H1 (cell line): ENCODE results near the gene TMED4. TPM values are rescaled to one million over a fixed set of nuclear protein-coding genes. Genes with fewer than 3 reads are reported as not detected.

Source experiments
- CTCF ChIA-PET: fragments of 300-600 bp; sonication (Branson Sonifier 250); formaldehyde crosslinking; loops from one replicate; lab custom pipeline; 2021; ENCODE audit not compliant: partially characterized antibody; lab: Charles Lee
- POLR2A ChIA-PET: fragments of 300-600 bp; sonication (Branson Sonifier 250); formaldehyde crosslinking; loops from one replicate; lab custom pipeline; 2021; ENCODE audit warnings: inconsistent platforms; ENCODE audit not compliant: partially characterized antibody; lab: Charles Lee
- DNase-seq, 2 experiments: peaks; one replicate each; pipeline versions ENCODE4 v3.0.0 to v3.0.0-alpha.2; 2010 to 2022; ENCODE audit warnings: low spot score in 2 of 2, low read depth in 1 of 2, mixed read lengths in 1 of 2
- FAIRE-seq: peaks from 2 replicates; lab custom pipeline; 2011; peaks lifted over from hg19 to GRCh38; lab: Jason Lieb, UNC
- H2AFZ ChIP-seq: 2 replicates; pipeline ENCODE4 v1.8.1; 2012; ENCODE audit warnings: low read length, inconsistent platforms
- H2AK5ac ChIP-seq: 2 replicates; pipeline ENCODE4 v1.6.1; 2013; ENCODE audit warnings: low read depth, low read length
- H2BK120ac ChIP-seq: replicated peaks from 2 replicates; pipeline ENCODE3; 2013; ENCODE audit warnings: low read depth, low read length, inconsistent platforms
- H2BK12ac ChIP-seq: 2 replicates; pipeline ENCODE4 v1.6.1; 2013; ENCODE audit warnings: low read depth, low read length
- H2BK15ac ChIP-seq: 2 replicates; pipeline ENCODE4 v1.6.1; 2013; ENCODE audit warnings: low read length
- H2BK20ac ChIP-seq: 2 replicates; pipeline ENCODE4 v1.6.1; 2013; ENCODE audit warnings: low read length
- H2BK5ac ChIP-seq: 2 replicates; pipeline ENCODE4 v1.6.1; 2013; ENCODE audit warnings: low read depth, low read length
- H3K14ac ChIP-seq: 2 replicates; pipeline ENCODE4 v1.6.1; 2013; ENCODE audit warnings: inconsistent platforms; ENCODE audit not compliant: insufficient read length
- H3K18ac ChIP-seq: 2 replicates; pipeline ENCODE4 v1.6.1; 2013; ENCODE audit warnings: low read length; ENCODE audit errors: extremely low read depth
- H3K23ac ChIP-seq: 2 replicates; pipeline ENCODE4 v1.6.1; 2013; ENCODE audit warnings: inconsistent platforms; ENCODE audit not compliant: insufficient read length
- H3K23me2 ChIP-seq: 2 replicates; pipeline ENCODE4 v1.6.1; 2013; ENCODE audit warnings: low read depth, low read length
- H3K27ac ChIP-seq: 2 replicates; pipeline ENCODE4 v1.6.1; 2011; ENCODE audit warnings: low read depth, low read length, inconsistent platforms
- H3K27me3 ChIP-seq, 4 experiments: replicated peaks in 1 of 4; 1 replicate in 1 of 4; 2 replicates in 3 of 4; pipeline versions ENCODE4 v1.6.1 to v1.8.1; 2011 to 2013; ENCODE audit warnings: low read length in 3 of 4, mild to moderate bottlenecking in 3 of 4, inconsistent platforms in 2 of 4, mixed read lengths in 2 of 4, moderate library complexity in 1 of 4; ENCODE audit not compliant: control insufficient read depth in 3 of 4, insufficient read depth in 3 of 4; ENCODE audit errors: extremely low read depth in 1 of 4
- H3K36me3 ChIP-seq, 4 experiments: 2 replicates each; pipeline versions ENCODE4 v1.6.1 to v1.8.1; 2011 to 2013; ENCODE audit warnings: mild to moderate bottlenecking in 4 of 4, low read length in 3 of 4, moderate library complexity in 2 of 4, control low read depth in 1 of 4, inconsistent platforms in 1 of 4; ENCODE audit not compliant: insufficient read depth in 4 of 4, control insufficient read depth in 2 of 4
- H3K4ac ChIP-seq: replicated peaks from 2 replicates; pipeline ENCODE3; 2013; ENCODE audit warnings: low read length, low read depth, mixed read lengths, inconsistent platforms; ENCODE audit not compliant: insufficient read length
- H3K4me1 ChIP-seq, 4 experiments: replicated peaks in 1 of 4; 1 replicate in 1 of 4; 2 replicates in 3 of 4; pipeline versions ENCODE4 v1.6.1 to v1.8.1; 2011 to 2013; ENCODE audit warnings: low read length in 3 of 4, inconsistent platforms in 2 of 4, mixed read lengths in 1 of 4; ENCODE audit not compliant: insufficient read depth in 4 of 4, control insufficient read depth in 3 of 4
- H3K4me2 ChIP-seq, 2 experiments: 2 replicates each; pipeline versions ENCODE4 v1.6.1 to v1.8.1; 2011 to 2013; ENCODE audit warnings: low read depth in 2 of 2, low read length in 2 of 2, control low read depth in 1 of 2, inconsistent platforms in 1 of 2, mild to moderate bottlenecking in 1 of 2; ENCODE audit not compliant: insufficient read depth in 1 of 2
- H3K4me3 ChIP-seq, 4 experiments: fragments of 200-600, 300-600 bp in 1 of 4; sonication (generic), shearing (Covaris generic), sonication (Bioruptor Twin) in 1 of 4; 2 replicates each; pipeline versions ENCODE4 v1.5.1 to v1.8.1; 2011 to 2016; ENCODE audit warnings: low read length in 4 of 4, low read depth in 3 of 4, control low read depth in 2 of 4, inconsistent platforms in 2 of 4, mild to moderate bottlenecking in 2 of 4, mixed read lengths in 1 of 4, moderate library complexity in 1 of 4; ENCODE audit not compliant: insufficient read depth in 2 of 4; ENCODE audit errors: extremely low read depth in 1 of 4
- H3K56ac ChIP-seq: replicated peaks from 2 replicates; pipeline ENCODE3; 2013; ENCODE audit warnings: low read depth, mild to moderate bottlenecking, mixed read lengths, low read length, inconsistent platforms; ENCODE audit not compliant: insufficient read length
- H3K79me1 ChIP-seq: 2 replicates; pipeline ENCODE4 v1.6.1; 2013; ENCODE audit warnings: low read depth, low read length, control low read depth
- H3K79me2 ChIP-seq, 2 experiments: 2 replicates each; pipeline versions ENCODE4 v1.6.1 to v1.8.1; 2012 to 2013; ENCODE audit warnings: low read length in 2 of 2, mild to moderate bottlenecking in 2 of 2, inconsistent platforms in 1 of 2; ENCODE audit not compliant: insufficient read depth in 2 of 2, control insufficient read depth in 1 of 2
- H3K9ac ChIP-seq, 4 experiments: replicated peaks in 1 of 4; 1 replicate in 1 of 4; 2 replicates in 3 of 4; pipeline versions ENCODE4 v1.6.1 to v1.8.1; 2011 to 2013; ENCODE audit warnings: low read depth in 3 of 4, low read length in 3 of 4, control low read depth in 2 of 4, mild to moderate bottlenecking in 2 of 4, moderate library complexity in 2 of 4, inconsistent platforms in 1 of 4; ENCODE audit errors: extremely low read depth in 1 of 4
- H3K9me3 ChIP-seq, 2 experiments: 2 replicates each; pipeline versions ENCODE4 v1.6.1 to v1.8.1; 2012 to 2013; ENCODE audit warnings: mild to moderate bottlenecking in 2 of 2, moderate library complexity in 2 of 2, control low read depth in 1 of 2, inconsistent platforms in 1 of 2, low read depth in 1 of 2, low read length in 1 of 2, mixed read lengths in 1 of 2; ENCODE audit not compliant: insufficient read depth in 2 of 2
- H4K20me1 ChIP-seq, 2 experiments: replicated peaks in 1 of 2; 2 replicates each; pipeline versions ENCODE3 to v1.8.1; 2011 to 2013; ENCODE audit warnings: inconsistent platforms in 2 of 2, low read length in 2 of 2, mild to moderate bottlenecking in 1 of 2; ENCODE audit not compliant: insufficient read depth in 2 of 2, control insufficient read depth in 1 of 2
- H4K5ac ChIP-seq: 2 replicates; pipeline ENCODE4 v1.6.1; 2013; ENCODE audit warnings: low read length, low read depth, mixed read lengths, inconsistent platforms; ENCODE audit not compliant: insufficient read length
- H4K8ac ChIP-seq: 2 replicates; pipeline ENCODE4 v1.8.0; 2013; ENCODE audit warnings: mild to moderate bottlenecking, moderate library complexity, low read length, inconsistent platforms; ENCODE audit not compliant: insufficient read depth; ENCODE audit errors: extremely low read depth
- H4K91ac ChIP-seq: replicated peaks from 2 replicates; pipeline ENCODE3; 2013; ENCODE audit warnings: low read length, mixed read lengths, inconsistent platforms; ENCODE audit not compliant: insufficient read length
- ASH2L ChIP-seq: fragments of 200-600, 300-600 bp; sonication (generic); IDR thresholded peaks from one replicate; pipeline ENCODE4 v1.7.1; 2017; ENCODE audit warnings: low read length
- BACH1 ChIP-seq: IDR thresholded peaks from 2 replicates; pipeline ENCODE4 v1.6.1; 2012; ENCODE audit warnings: low read length, improper control_type of control experiment
- CEBPB ChIP-seq: IDR thresholded peaks from 2 replicates; pipeline ENCODE4 v1.6.1; 2012; ENCODE audit warnings: low read depth, low read length
- CHD1 ChIP-seq: IDR thresholded peaks from 2 replicates; pipeline ENCODE4 v1.6.1; 2012; ENCODE audit warnings: low read depth, low read length, improper control_type of control experiment
- CTBP2 ChIP-seq: IDR thresholded peaks from 2 replicates; pipeline ENCODE4 v1.7.0; 2011; ENCODE audit warnings: borderline replicate concordance, mild to moderate bottlenecking, moderate library complexity, mixed read lengths, low read length; ENCODE audit not compliant: insufficient read depth, insufficient read length
- EZH2 ChIP-seq: fragments of 200-600 bp; sonication (generic); IDR thresholded peaks from 2 replicates; pipeline ENCODE4 v1.7.1; 2012; ENCODE audit warnings: low read depth, mild to moderate bottlenecking, moderate library complexity, low read length, inconsistent platforms; ENCODE audit not compliant: severe bottlenecking
- HDAC2 ChIP-seq, 2 experiments: fragments of 300-600 bp in 1 of 2; sonication (generic) in 1 of 2; IDR thresholded peaks; 2 replicates each; pipeline ENCODE4 v1.6.1; 2011 to 2012; ENCODE audit warnings: low read depth in 2 of 2, low read length in 2 of 2, mild to moderate bottlenecking in 2 of 2, moderate library complexity in 2 of 2, borderline replicate concordance in 1 of 2, inconsistent platforms in 1 of 2
- HDAC6 ChIP-seq: IDR thresholded peaks from one replicate; pipeline ENCODE4 v1.7.1; 2012; ENCODE audit warnings: low read depth, mild to moderate bottlenecking, inconsistent platforms, low read length, moderate library complexity
- JUND ChIP-seq: IDR thresholded peaks from 2 replicates; pipeline ENCODE4 v1.6.1; 2011; ENCODE audit warnings: mild to moderate bottlenecking, improper control_type of control experiment, low read length
- MAFK ChIP-seq: IDR thresholded peaks from 2 replicates; pipeline ENCODE4 v1.6.1; 2012; ENCODE audit warnings: low read depth, mild to moderate bottlenecking, improper control_type of control experiment, low read length
- POU5F1 ChIP-seq: IDR thresholded peaks from 2 replicates; pipeline ENCODE4 v1.6.1; 2011; ENCODE audit warnings: low read depth, mild to moderate bottlenecking, low read length, moderate library complexity
- SP4 ChIP-seq: IDR thresholded peaks from 2 replicates; pipeline ENCODE4 v1.6.1; 2012; ENCODE audit warnings: low read length, inconsistent platforms
- TBP ChIP-seq: IDR thresholded peaks from 2 replicates; pipeline ENCODE4 v1.6.1; 2011; ENCODE audit warnings: low read depth, low read length, improper control_type of control experiment
- WGBS, 2 experiments: shearing (Covaris generic) in 1 of 2; methylation state at CpG; one replicate each; pipeline versions ENCODE4 v1.1.6 to v1.1.7; 2013 to 2015; ENCODE audit warnings: low lambda C conversion rate in 2 of 2, mixed read lengths in 2 of 2, inconsistent platforms in 1 of 2, low coverage in 1 of 2, missing lambda C conversion rate in 1 of 2; ENCODE audit not compliant: insufficient replicate concordance in 2 of 2, insufficient coverage in 1 of 2, insufficient read length in 1 of 2; ENCODE audit errors: extremely low coverage in 1 of 2, missing lambda C conversion rate in 1 of 2; 5-methylcytosine and 5-hydroxymethylcytosine counted together
- polyA plus RNA-seq, 7 experiments: library from polyadenylated mRNA; depleted of rRNA in 3 of 7; stranded (reverse) in 5 of 7; unstranded in 2 of 7; fragments of >200 nt in 5 of 7; fragments of 200-250 nt in 2 of 7; gene quantifications; 1 replicate in 5 of 7; 2 replicates in 1 of 7; 4 replicates in 1 of 7; pipeline versions ENCODE4 v1.2.1 to v1.2.3, GENCODE V29; 2011 to 2013; ENCODE audit warnings: missing spikeins in 2 of 7, mixed read lengths in 2 of 7
- total RNA-seq: library from RNA; stranded (reverse); fragmentation: NEBNext Ultra II Directional; extraction: Animal tissue kit (Norgen Biotek cat#: 25700); gene quantifications from 2 replicates; pipeline ENCODE4 v1.2.1, GENCODE V29; 2021

The TMED4 gene
- total and polyA plus RNA-seq, 2 of the 8 experiments (the other 6 are each of a cell fraction or from before 2014, with no cell fraction given): 44.9 to 76.7 TPM

- H2AK5ac ChIP-seq: no peak overlapping the region
- DNase-seq: no peak
- H2AFZ ChIP-seq: no peak overlapping the region
- no peak for FAIRE-seq
- no peaks in the 10 kb centered on the region for H3K9me3 ChIP-seq
- ChIA-PET POLR2A (interaction anchor here (0.7 to 2.6 kb wide), 4 partner anchors 14 to 259 kb away, joined by 3 to 9 read pairs (median 4); partner anchors contain the start of gene TMED4), CTCF (interaction anchor here (1.3 kb wide), 1 partner anchor 88 kb away, joined by 3 read pairs; no protein-coding TSS in a partner anchor)
- H2BK120ac ChIP-seq: no peak overlapping the region
- H2BK15ac ChIP-seq: no peak overlapping the region
- H3K14ac ChIP-seq: no peak overlapping the region
- H2BK12ac ChIP-seq: no peak overlapping the region
- H2BK20ac ChIP-seq: no peak overlapping the region
- no peak overlapping the region for H4K8ac ChIP-seq
- H3K4ac ChIP-seq: no peak overlapping the region
- no peak overlapping the region for H3K56ac ChIP-seq
- no peak overlapping the region for H3K27ac ChIP-seq
- no peak overlapping the region for H3K9ac ChIP-seq
- H3K4me3 ChIP-seq: no peak overlapping the region
- H3K36me3 ChIP-seq: no peaks in the 10 kb centered on the region
- H3K27me3 ChIP-seq: no peaks in the 10 kb centered on the region
- H2BK5ac ChIP-seq: no peak overlapping the region
- H3K79me1 ChIP-seq: no peaks in the 10 kb centered on the region
- WGBS, 2 experiments: 97% methylated on average over 5 of the region's 5 CpGs; no CpG with 5 or more reads in 1 of the 2 experiments
- H4K20me1 ChIP-seq: no peaks in the 10 kb centered on the region
- H3K18ac ChIP-seq: no peak overlapping the region
- H3K4me2 ChIP-seq: no peak overlapping the region
- H4K91ac ChIP-seq: no peak overlapping the region
- no peak overlapping the region for H4K5ac ChIP-seq
- no peak overlapping the region for H3K23ac ChIP-seq
- H3K4me1 ChIP-seq: no peaks in the 10 kb centered on the region
- no peaks in the 10 kb centered on the region for H3K79me2 ChIP-seq
- no peaks in the 10 kb centered on the region for H3K23me2 ChIP-seq
- no peak for TF ChIP-seq CTBP2
- no peak for TF ChIP-seq HDAC2 (IDR thresholded peaks at IDR 0.05; ENCODE audit: borderline replicate concordance in 1 of 2, low read depth in 2 of 2, low read length in 2 of 2)
- TF ChIP-seq JUND: no peak
- TF ChIP-seq POU5F1: no peak
- TF ChIP-seq BACH1: no peak
- no peak for TF ChIP-seq ASH2L
- TF ChIP-seq MAFK: no peak
- no peak for TF ChIP-seq CHD1
- no peak for TF ChIP-seq HDAC6
- TF ChIP-seq SP4: no peak
- TF ChIP-seq EZH2: no peak
- TF ChIP-seq TBP: no peak
- TF ChIP-seq CEBPB: no peak
Measured at GRCh38 chr7:44595934-44596635, 14.1 kb upstream of the TMED4 start.
